22Rv1 (cell line): ENCODE results near the gene FBF1.

Experiments
- ZFX ChIP-seq: fragments of 450-650 bp; IDR thresholded peaks from 2 replicates; pipeline ENCODE4 v1.6.1; 2017; ENCODE audit warnings: antibody characterized with exemption, borderline replicate concordance
- TF ChIP-seq, protein P1 (sequence below): fragments of 450-650 bp; IDR thresholded peaks from 2 replicates; pipeline ENCODE4 v1.5.1; 2017; ENCODE audit warnings: mild to moderate bottlenecking

DNA sequence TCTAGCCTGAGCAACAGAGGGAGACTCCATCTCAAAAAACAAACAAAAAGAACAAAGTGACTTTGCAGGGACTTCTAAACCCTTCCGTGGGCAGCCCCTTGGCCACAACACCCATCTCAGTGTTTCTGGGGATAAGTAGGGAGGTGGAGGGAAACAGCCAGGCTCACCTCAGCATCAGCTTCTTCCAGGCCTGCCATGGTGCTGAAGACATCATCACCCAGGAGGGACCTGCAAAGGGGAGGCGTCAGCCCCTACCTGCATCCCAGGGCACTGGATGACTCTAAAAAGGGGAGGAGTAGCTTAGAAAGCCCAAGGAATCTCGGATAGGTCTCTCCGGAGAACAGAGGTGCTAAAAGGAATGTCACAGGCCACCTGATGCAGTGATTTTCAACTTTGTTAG is 9.8 kb downstream of the FBF1 start:
- TF ChIP-seq, protein P1, sequence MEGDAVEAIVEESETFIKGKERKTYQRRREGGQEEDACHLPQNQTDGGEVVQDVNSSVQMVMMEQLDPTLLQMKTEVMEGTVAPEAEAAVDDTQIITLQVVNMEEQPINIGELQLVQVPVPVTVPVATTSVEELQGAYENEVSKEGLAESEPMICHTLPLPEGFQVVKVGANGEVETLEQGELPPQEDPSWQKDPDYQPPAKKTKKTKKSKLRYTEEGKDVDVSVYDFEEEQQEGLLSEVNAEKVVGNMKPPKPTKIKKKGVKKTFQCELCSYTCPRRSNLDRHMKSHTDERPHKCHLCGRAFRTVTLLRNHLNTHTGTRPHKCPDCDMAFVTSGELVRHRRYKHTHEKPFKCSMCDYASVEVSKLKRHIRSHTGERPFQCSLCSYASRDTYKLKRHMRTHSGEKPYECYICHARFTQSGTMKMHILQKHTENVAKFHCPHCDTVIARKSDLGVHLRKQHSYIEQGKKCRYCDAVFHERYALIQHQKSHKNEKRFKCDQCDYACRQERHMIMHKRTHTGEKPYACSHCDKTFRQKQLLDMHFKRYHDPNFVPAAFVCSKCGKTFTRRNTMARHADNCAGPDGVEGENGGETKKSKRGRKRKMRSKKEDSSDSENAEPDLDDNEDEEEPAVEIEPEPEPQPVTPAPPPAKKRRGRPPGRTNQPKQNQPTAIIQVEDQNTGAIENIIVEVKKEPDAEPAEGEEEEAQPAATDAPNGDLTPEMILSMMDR: no peak
- no peak for TF ChIP-seq ZFX
